Astrocyte (in vitro differentiated cells and primary cell): ENCODE results near the gene GDPD5. TPM values are rescaled to one million over a fixed set of nuclear protein-coding genes. Genes with fewer than 3 reads are reported as not detected.

Experiments
- DNase-seq: peaks from one replicate; pipeline ENCODE4 v3.0.0-alpha.2; 2010; ENCODE audit warnings: low read depth
- FAIRE-seq: peaks from 2 replicates; lab custom pipeline; 2011; peaks lifted over from hg19 to GRCh38; lab: Jason Lieb, UNC
- H2AFZ ChIP-seq: 2 replicates; pipeline ENCODE4 v1.6.0; 2012; ENCODE audit warnings: low read depth, low read length, inconsistent platforms
- H3K27ac ChIP-seq: 2 replicates; pipeline ENCODE4 v1.5.1; 2011; ENCODE audit warnings: low read depth, low read length, inconsistent platforms
- H3K27me3 ChIP-seq: 2 replicates; pipeline ENCODE4 v1.6.0; 2011; ENCODE audit warnings: low read length, inconsistent platforms; ENCODE audit not compliant: insufficient read depth
- H3K36me3 ChIP-seq: 2 replicates; pipeline ENCODE4 v1.5.1; 2011; ENCODE audit warnings: low read length, inconsistent platforms; ENCODE audit not compliant: insufficient read depth
- H3K4me1 ChIP-seq: 2 replicates; pipeline ENCODE4 v1.5.1; 2011; ENCODE audit warnings: low read length, inconsistent platforms; ENCODE audit not compliant: insufficient read depth
- H3K4me2 ChIP-seq: 2 replicates; pipeline ENCODE4 v1.6.0; 2012; ENCODE audit warnings: low read length, inconsistent platforms
- H3K4me3 ChIP-seq: 2 replicates; pipeline ENCODE4 v1.5.1; 2011; ENCODE audit warnings: low read depth, mild to moderate bottlenecking, low read length, inconsistent platforms; ENCODE audit not compliant: insufficient read depth
- H3K79me2 ChIP-seq: 2 replicates; pipeline ENCODE4 v1.6.0; 2012; ENCODE audit warnings: mild to moderate bottlenecking, low read length, inconsistent platforms; ENCODE audit not compliant: insufficient read depth
- H3K9ac ChIP-seq: 2 replicates; pipeline ENCODE4 v1.6.0; 2012; ENCODE audit warnings: mild to moderate bottlenecking, low read length, inconsistent platforms
- H3K9me3 ChIP-seq: 2 replicates; pipeline ENCODE4 v1.5.1; 2012; ENCODE audit warnings: low read depth, mild to moderate bottlenecking, low read length, inconsistent platforms; ENCODE audit not compliant: insufficient read depth
- H4K20me1 ChIP-seq: 2 replicates; pipeline ENCODE4 v1.6.0; 2012; ENCODE audit warnings: low read length, inconsistent platforms; ENCODE audit not compliant: insufficient read depth
- H3K27ac Mint-ChIP-seq: one replicate; pipeline ENCODE4 v1.8.0; 2021; ENCODE audit warnings: mild to moderate bottlenecking, mixed read lengths; ENCODE audit not compliant: unreplicated experiment
- H3K27me3 Mint-ChIP-seq: one replicate; pipeline ENCODE4 v1.8.0; 2021; ENCODE audit warnings: low read depth, mixed read lengths; ENCODE audit not compliant: unreplicated experiment
- H3K36me3 Mint-ChIP-seq: one replicate; pipeline ENCODE4 v1.8.0; 2021; ENCODE audit warnings: low read depth, mixed read lengths; ENCODE audit not compliant: unreplicated experiment
- H3K4me1 Mint-ChIP-seq: one replicate; pipeline ENCODE4 v1.8.0; 2021; ENCODE audit warnings: low read depth, mixed read lengths; ENCODE audit not compliant: unreplicated experiment
- H3K4me3 Mint-ChIP-seq: one replicate; pipeline ENCODE4 v1.8.0; 2021; ENCODE audit warnings: mild to moderate bottlenecking, moderate library complexity, mixed read lengths; ENCODE audit not compliant: unreplicated experiment
- H3K9me3 Mint-ChIP-seq: one replicate; pipeline ENCODE4 v1.8.0; 2021; ENCODE audit warnings: mild to moderate bottlenecking, mixed read lengths; ENCODE audit not compliant: unreplicated experiment
- EZH2 ChIP-seq: IDR thresholded peaks from 2 replicates; pipeline ENCODE4 v1.6.1; 2012; ENCODE audit warnings: mild to moderate bottlenecking, low read length, inconsistent platforms; ENCODE audit not compliant: insufficient read depth
- total RNA-seq: library from RNA; stranded (reverse); gene quantifications from 2 replicates; pipeline ENCODE4 v1.2.1, GENCODE V29; 2021
- TF ChIP-seq, protein P1 (sequence below): IDR thresholded peaks from 2 replicates; pipeline ENCODE4 v1.5.1; 2011; ENCODE audit warnings: low read depth, mild to moderate bottlenecking, inconsistent platforms, low read length, moderate library complexity; ENCODE audit not compliant: insufficient read depth

GDPD5 gene
- total RNA-seq, 1 donor from 2014 or later = 9.4 TPM

DNA sequence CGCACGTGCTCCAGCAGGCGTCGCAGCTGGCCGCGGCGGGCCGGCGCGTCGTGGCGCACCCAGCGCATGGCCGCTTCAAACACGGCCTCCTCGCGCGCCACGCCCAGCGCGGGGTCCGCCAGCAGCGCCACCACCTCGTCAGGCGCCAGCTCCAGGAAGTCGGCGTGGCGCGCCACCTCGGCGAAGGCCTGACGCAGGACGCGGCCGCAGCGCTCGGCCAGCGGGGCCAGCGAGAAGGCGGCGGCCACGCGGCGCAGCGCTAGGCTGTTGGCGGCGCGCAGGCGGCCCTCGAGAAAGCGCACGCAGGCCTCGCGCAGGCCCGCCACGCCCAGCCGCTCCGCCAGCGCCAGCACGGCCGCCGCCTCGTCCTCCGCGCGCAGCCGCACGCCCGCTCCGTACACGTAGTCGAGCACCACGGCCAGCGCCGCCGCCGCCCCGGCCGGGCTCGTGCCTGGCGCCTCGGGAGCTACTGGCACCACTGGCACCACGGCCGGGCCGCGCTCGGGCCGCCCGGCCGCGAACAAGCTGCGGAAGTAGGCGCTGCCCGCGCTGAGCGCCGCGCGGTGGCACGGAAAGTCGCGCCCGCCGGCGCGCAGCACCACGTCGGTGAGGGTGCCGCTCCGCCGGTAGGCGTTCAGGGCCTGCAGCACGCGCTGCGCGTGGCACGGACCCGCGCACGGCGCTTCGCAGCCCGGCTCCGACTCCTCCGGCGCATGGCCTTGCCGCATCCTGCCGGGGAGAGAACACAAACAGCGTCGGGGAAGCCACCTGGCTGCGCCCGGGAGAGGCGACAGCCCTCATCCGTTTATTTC is 95.6 kb downstream of the GDPD5 start:
- peak; percentile 65 for TF ChIP-seq EZH2
- TF ChIP-seq, protein P1, sequence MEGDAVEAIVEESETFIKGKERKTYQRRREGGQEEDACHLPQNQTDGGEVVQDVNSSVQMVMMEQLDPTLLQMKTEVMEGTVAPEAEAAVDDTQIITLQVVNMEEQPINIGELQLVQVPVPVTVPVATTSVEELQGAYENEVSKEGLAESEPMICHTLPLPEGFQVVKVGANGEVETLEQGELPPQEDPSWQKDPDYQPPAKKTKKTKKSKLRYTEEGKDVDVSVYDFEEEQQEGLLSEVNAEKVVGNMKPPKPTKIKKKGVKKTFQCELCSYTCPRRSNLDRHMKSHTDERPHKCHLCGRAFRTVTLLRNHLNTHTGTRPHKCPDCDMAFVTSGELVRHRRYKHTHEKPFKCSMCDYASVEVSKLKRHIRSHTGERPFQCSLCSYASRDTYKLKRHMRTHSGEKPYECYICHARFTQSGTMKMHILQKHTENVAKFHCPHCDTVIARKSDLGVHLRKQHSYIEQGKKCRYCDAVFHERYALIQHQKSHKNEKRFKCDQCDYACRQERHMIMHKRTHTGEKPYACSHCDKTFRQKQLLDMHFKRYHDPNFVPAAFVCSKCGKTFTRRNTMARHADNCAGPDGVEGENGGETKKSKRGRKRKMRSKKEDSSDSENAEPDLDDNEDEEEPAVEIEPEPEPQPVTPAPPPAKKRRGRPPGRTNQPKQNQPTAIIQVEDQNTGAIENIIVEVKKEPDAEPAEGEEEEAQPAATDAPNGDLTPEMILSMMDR = no peak
- H4K20me1 ChIP-seq = no peaks in the 10 kb centered on the region
- peaks cover 10% of the 10 kb centered on the region for H3K9me3 ChIP-seq
- Mint-ChIP-seq H3K4me1 (no peaks in the 10 kb centered on the region), H3K27me3 (peaks cover 55% of the 10 kb centered on the region), H3K36me3 (peaks cover 10% of the 10 kb centered on the region), H3K4me3 (peak overlapping the region; percentile 71), H3K9me3 (peaks cover 16% of the 10 kb centered on the region), H3K27ac (no peak overlapping the region)
- H3K27me3 ChIP-seq = peaks cover 37% of the 10 kb centered on the region
- H3K36me3 ChIP-seq = no peaks in the 10 kb centered on the region
- FAIRE-seq (no peak), DNase-seq (peak; percentile 64)
- H3K4me3 ChIP-seq = peak overlapping the region; percentile 54
- peak overlapping the region; percentile 89 for H3K4me2 ChIP-seq
- peak overlapping the region; percentile 90 for H2AFZ ChIP-seq
- H3K4me1 ChIP-seq = peaks cover 8% of the 10 kb centered on the region
- H3K9ac ChIP-seq = peak overlapping the region; percentile 49
- no peaks in the 10 kb centered on the region for H3K79me2 ChIP-seq
- H3K27ac ChIP-seq = no peak overlapping the region

DNA sequence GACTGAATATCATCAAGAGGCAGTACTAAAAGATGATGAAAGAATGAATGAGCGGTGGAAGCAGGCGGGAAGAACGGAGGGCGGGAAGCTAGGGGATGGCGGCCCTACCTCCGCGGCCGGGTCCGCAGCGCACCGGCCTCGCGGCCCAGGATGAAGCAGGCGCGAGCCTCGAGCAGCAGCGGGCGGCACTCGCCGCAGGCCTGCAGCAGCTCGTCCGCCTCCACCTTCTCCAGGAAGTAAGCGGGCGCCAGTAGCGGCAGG is 96.2 kb downstream of the GDPD5 start:
- peaks cover 52% of the 10 kb centered on the region for H3K27me3 Mint-ChIP-seq
- H3K4me1 Mint-ChIP-seq = no peaks in the 10 kb centered on the region
- H3K27ac Mint-ChIP-seq = no peak overlapping the region
- H3K79me2 ChIP-seq = no peaks in the 10 kb centered on the region
- TF ChIP-seq EZH2 = no peak
- TF ChIP-seq, protein P1 = no peak
- no peaks in the 10 kb centered on the region for H3K36me3 ChIP-seq
- no peak overlapping the region for H3K4me3 ChIP-seq
- no peak overlapping the region for H3K9ac ChIP-seq
- H3K27me3 ChIP-seq = peaks cover 37% of the 10 kb centered on the region
- FAIRE-seq (no peak), DNase-seq (no peak)
- peaks cover 8% of the 10 kb centered on the region for H3K4me1 ChIP-seq
- H3K9me3 ChIP-seq = peaks cover 10% of the 10 kb centered on the region
- H3K4me3 Mint-ChIP-seq = peak overlapping the region; percentile 78
- no peak overlapping the region for H3K27ac ChIP-seq
- H2AFZ ChIP-seq = peak overlapping the region; percentile 90
- H3K36me3 Mint-ChIP-seq = peaks cover 10% of the 10 kb centered on the region
- peaks cover 16% of the 10 kb centered on the region for H3K9me3 Mint-ChIP-seq
- H3K4me2 ChIP-seq = peak overlapping the region; percentile 89
- no peaks in the 10 kb centered on the region for H4K20me1 ChIP-seq
